ENCODE results near the gene GPR35.
A peak's percentile ranks its signal among the peaks of the same experiment; 100 is the strongest.

The GPR35 gene

DNA sequence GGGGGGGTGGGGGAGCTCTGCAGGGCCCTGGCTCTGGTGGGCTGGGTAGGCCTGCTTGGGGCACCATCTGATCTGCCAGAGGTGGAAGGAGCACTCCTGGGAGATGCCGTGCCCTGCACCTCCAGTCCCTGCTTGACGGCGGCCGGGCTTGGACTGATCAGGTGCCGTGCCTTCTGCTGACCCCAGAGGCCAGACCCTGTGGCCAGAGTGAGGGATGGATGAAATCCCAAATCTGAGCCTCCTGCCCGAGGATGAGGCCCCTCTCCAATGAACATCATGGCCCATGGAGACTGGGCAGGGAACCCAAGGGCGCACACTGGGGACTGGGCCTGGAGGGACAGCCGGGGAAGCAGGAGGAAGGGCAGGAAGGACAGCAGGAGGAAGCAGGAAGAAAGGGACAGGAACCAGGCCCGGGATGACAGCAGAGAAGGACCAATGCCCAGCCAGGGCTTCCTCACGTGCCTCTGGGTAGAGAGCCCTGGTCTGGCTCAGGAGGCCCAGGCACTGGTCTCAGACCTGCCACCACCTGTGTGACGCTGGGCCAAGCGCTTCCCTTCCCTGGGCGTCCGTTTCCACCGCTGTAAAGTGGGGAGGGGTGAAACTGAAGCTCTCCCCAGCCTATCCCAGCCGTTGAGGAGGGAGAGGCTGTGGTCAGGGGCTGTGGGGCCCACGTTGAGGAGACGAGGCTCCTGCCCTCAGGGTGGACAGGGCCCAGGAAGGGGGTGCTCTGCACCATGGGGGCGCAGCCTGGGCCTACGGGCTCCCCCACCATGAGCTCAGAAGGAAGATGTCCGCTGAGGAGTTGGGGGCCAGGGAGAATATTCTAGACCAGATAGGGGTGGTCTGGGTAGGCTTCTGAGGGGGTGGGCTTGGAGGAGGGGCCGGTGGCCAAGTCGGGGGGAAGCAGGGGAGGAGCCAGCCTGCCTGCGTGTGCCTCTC lies 1.0 kb upstream of the GPR35 start:
- peak; percentile 8 for DNase-seq

DNA sequence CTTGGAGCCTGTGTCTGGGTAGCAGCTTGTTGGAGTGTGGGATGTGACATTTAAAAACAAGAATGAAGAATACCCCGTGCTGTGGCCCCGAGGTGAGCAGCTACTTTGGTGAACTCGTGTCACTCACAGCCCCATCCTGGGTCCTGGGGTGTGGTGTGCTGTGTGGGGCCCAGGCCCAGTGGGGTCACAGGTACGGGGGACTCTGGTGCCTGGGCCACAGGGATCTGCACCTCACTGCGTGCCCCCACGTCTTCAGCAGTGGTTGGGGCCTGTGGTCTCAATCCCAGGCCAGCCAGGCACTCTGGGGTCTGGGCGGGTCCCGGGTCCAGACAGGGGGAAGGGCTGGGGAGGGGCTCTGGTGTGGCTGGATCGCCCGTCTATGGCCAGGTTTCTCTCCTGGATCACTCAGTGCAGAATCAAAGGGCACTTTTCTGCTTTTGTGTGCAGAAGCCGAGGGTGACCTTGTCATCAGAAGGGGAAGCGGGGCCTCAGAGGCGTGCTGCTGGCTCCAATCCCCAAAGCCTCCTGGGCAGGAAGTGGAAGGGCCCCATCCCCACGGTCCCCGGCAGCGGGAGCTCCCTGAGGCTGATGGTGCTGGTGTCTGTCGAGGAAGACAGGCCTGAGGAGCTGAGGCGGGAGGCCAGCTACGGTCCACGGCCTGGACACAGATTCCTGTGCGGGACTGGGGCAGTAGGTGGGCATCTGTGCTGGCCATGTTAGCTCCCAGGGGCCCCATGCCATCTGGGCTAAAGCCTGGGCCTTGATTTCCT lies 1.4 kb downstream of the GPR35 start:
- peak; percentile 18 for DNase-seq

DNA sequence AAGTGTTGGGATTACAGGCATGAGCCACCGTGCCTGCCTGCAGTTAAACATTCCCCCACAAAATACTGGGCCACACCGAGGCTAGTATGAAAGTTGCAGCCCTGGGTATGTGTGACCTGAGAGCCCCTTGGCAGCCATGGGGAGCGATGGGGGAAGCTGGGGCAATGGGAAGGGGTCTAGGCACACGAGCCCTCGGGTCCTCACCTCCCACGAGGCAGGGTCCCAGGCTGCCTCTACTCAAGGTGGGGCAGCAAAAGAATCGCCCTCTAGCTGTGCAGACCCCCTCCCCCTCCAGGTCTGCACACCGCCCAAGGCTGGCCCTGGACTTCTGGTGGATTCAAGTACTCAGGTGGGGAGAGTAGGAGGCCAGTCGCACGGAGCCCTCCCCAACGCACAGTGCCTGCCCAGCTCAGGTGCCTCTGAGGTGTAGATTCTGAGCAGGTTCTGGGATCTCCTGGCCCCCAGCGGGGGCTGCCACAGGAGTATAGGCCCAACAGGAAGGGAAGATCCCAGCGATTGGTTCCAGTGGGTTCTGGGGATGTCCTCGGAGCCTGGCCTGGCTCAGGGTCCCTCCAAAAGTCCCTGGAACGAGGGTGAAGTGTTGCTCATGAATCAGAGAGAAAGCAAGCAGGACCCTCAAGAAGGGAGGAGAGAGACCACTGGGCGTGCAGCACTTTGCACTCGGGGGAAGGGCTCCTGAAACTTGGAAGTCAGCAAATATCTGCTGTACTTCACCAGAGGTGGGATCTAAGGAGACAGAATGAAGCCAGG lies 2.6 kb downstream of the GPR35 start:
- peak; percentile 9 for DNase-seq

DNA sequence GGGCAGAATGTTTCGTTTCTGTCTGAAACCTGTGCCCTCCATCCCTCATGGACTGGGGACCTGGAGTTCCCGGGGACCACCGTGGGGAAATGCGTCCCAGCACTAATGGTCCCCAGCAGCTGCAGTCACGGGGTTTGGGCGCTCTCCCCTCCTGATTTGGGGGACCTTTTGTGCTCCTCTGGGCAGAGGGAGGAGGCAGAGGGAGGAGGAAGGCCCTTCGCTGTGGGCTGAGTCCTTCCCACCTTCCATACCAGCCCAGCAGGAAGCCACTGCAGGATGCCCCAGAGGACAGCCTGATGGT lies 3.2 kb downstream of the GPR35 start:
- DNase-seq: peak; percentile 2

DNA sequence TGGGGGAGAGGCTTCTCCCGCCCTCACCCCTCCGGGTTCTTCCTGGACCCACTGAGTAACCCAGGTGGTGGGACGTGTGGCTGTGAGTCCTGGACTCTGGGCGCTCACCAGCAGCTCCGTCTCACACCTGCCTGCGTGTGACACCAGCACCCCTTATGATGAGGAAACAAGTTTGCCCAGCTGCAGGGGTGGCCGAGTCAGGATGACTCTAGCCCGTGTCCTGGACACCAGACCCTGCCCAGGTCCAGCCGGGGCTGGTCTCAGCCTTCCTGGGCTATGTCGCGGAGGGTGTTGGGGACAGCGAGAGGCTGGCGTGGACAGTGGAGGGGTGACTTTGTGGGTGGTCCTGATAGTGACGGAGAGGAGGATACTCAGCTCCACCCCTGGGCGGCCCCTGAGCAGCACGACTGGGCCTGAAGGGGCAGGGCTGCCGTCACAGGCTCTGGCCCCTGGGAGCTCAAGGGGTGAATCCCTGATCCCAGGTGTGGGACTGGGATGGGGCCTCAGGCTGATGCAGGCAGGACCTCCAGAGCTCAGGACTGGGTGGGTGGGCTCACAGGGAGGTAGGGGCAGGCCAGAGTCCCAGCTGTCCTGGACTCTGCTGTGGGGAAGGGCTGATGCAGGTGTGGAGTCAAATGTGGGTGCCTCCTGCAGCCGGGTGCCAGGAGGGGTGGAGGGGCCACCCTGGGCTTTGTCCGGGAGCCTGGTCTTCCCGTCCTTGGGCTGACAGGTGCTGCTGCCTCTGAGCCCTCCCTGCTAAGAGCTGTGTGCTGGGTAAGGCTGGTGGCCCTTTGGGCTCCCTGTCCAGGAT lies 3.7 kb downstream of the GPR35 start:
- DNase-seq: peak; percentile 5

DNA sequence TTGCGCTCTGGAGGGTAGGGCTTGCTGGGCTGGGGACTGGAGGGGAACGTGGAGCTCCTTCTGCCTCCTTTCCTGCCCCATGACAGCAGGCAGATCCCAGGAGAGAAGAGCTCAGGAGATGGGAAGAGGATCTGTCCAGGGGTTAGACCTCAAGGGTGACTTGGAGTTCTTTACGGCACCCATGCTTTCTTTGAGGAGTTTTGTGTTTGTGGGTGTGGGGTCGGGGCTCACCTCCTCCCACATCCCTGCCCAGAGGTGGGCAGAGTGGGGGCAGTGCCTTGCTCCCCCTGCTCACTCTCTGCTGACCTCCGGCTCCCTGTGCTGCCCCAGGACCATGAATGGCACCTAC lies 4.3 kb downstream of the GPR35 start:
- DNase-seq: no peak

GRCh38 chr2:240629968-240630770 lies 4.9 kb downstream of the GPR35 start:
- no peak for DNase-seq

DNA sequence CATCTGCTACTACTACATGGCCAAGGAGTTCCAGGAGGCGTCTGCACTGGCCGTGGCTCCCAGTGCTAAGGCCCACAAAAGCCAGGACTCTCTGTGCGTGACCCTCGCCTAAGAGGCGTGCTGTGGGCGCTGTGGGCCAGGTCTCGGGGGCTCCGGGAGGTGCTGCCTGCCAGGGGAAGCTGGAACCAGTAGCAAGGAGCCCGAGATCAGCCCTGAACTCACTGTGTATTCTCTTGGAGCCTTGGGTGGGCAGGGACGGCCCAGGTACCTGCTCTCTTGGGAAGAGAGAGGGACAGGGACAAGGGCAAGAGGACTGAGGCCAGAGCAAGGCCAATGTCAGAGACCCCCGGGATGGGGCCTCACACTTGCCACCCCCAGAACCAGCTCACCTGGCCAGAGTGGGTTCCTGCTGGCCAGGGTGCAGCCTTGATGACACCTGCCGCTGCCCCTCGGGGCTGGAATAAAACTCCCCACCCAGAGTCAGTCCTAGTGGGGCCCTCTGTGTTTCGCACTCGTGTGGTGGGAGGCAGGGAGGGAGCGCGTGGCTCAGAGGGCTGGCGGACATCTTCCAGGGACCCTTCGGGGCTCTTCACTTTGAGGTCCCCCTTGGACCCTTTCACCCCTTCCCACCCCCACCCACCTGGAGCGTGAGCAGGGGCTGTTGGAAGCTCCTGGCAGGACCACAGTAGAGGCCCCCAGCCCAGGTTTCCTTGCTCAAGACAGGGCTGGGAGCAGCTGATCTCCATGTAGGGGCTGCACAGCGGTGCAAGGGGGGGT lies 5.7 kb downstream of the GPR35 start:
- DNase-seq: no peak

DNA sequence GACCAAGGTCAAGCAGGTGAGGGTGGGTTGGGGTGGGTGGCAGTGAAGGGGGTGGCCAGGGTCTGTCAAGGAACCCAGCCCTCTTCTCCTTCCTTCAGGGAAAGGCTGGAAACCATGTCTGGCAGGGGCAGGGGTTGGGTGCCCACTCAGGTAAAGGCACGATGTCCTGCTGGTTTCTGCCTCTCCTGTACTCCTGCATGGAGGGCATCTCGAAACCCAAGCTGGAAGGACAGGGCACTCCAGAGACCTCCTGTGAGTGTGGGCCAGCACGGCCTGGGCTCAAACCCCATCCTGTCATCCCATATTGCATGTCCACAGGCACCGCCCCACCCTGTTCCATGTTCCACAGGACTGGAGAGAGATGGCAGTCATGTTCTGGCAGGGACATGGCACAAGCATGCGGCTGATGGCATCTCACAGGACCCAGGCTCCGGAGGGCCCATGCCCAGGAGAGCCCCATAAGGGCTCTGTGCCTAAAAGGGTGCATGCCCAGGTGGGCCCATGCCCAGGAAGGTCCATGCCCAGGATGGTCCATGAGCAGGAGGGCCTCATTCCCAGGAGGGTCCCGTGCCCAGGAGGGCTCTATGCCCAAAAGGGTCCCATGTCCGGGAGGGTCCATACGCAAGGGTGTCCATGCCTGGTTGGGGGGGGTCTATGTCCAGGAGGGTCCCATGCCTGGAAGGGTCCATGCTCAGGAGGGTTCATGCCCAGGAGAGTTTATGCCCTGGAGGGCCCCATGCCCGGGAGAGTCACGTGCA lies 6.4 kb downstream of the GPR35 start:
- DNase-seq: no peak

- no peak for DNase-seq
Observed at GRCh38 chr2:240632306-240632721, 7.0 kb downstream of the GPR35 start.

DNA sequence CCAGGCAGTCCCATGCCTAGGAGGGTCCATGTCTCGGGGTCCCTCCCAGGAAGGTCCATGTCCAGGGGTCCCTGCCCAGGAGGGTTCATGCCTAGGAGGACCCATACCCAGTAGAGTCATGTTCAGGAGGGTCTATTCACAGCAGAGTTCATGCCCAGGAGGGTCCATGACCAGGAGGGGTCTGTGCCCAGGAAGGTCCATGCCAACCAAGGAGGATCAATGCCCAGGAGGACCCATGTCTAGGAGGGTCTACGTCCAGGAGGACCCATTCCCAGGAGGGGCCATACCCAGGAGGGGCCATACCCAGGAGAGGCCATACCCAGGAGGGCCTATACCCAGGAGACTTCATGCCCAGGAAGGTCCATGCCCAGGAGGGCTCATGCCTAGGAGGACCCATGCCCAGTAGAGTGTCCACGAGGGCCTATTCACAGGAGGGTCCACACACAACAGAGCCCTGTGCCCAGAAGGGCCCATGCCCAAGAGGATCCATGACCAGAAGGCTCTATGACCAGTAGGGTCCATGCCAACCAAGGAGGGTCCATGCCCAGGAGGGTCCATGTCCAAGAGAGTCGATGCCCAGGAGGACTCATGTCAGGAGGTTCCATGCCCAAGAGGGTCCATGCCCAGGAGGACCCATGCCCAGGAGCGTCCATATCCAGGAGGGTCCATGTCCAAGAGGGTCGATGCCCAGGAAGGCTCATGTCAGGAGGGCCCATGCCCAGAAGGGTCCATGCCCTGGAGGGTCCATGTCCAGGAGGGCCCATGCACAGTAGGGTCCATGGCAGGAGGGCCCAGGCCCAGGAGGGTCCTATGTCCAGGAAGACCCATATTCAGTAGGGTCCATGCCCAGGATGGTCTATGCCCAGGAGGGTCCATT lies 10.1 kb downstream of the GPR35 start:
- no peak for DNase-seq

GRCh38 chr2:240635998-240636547 lies 10.8 kb downstream of the GPR35 start:
- no peak for DNase-seq

GRCh38 chr2:240636563-240637115 lies 11.4 kb downstream of the GPR35 start:
- no peak for DNase-seq

- DNase-seq: no peak
Observed at GRCh38 chr2:240637116-240637900, 12.0 kb downstream of the GPR35 start.

DNA sequence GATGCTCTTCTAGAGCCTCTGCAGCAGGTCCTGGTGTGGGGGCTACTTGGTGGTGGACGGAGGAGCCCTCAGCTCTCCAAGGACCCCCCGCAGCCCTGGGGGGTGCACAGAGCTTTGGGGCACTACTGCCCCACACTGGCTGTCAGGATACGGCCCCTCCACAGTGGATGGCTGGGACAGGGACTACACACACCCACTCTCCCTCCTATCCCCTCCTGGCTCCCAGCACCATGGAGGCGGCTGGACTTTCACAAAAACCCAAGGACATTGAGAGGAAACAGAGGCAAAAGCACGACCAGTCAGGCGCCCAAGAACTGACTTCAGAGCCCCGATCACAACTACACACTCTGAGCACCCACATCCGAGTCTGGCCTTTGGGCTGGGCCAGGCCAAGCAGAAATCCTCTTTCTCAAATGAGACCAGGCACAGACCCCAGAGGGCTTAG lies 12.6 kb downstream of the GPR35 start:
- no peak for DNase-seq

GRCh38 chr2:240638512-240639160 lies 13.4 kb downstream of the GPR35 start:
- DNase-seq: no peak

DNA sequence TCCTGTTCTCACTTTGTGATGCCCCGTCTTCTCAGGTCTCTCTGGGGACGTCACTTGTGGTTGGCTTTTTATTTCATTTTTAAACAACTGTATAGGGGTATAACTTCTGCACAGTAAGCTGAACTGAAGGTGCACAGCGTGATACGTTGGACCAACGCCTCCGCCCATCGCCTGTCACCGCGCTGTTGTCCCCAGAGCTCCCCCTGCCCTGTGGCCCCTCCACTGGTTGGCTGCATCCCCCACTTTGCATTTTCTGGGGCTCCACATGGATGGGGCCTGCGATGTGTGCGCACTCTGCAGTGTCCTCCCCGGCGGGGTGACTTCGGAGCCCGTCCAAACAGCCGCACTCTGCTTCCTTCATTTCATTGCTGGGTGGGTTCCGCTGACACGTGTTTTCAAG lies 14.3 kb downstream of the GPR35 start:
- no peak for DNase-seq

Data from activated naive CD4-positive, alpha-beta T cell treated with anti-CD3 and anti-CD28 coated beads, Interleukin-2, amount 50 U/mL, for 16 hours (primary cell).